Ishikawa (cell line): ENCODE results near the gene ZBTB16.

ENCODE experiments used
- CEBPB ChIP-seq: IDR thresholded peaks from 2 replicates; pipeline ENCODE4 v1.6.1; 2012
- CREB1 ChIP-seq: IDR thresholded peaks from 2 replicates; pipeline ENCODE4 v1.6.1; 2012; ENCODE audit warnings: low read depth
- EGR1 ChIP-seq: IDR thresholded peaks from 2 replicates; pipeline ENCODE4 v1.6.1; 2012
- EP300 ChIP-seq: IDR thresholded peaks from 2 replicates; pipeline ENCODE4 v1.6.1; 2012; ENCODE audit warnings: borderline replicate concordance
- FOXM1 ChIP-seq: IDR thresholded peaks from 2 replicates; pipeline ENCODE4 v1.6.1; 2012; ENCODE audit warnings: low read depth, borderline replicate concordance
- NFIC ChIP-seq: IDR thresholded peaks from 2 replicates; pipeline ENCODE4 v1.6.1; 2012
- RAD21 ChIP-seq: IDR thresholded peaks from 2 replicates; pipeline ENCODE4 v1.6.1; 2012; ENCODE audit warnings: low read depth
- REST ChIP-seq: IDR thresholded peaks from 2 replicates; pipeline ENCODE4 v1.6.1; 2012; ENCODE audit warnings: low read depth, mild to moderate bottlenecking
- TAF1 ChIP-seq: IDR thresholded peaks from 2 replicates; pipeline ENCODE4 v1.6.1; 2012; ENCODE audit warnings: low read depth, mild to moderate bottlenecking
- TCF12 ChIP-seq: IDR thresholded peaks from 2 replicates; pipeline ENCODE4 v1.6.1; 2012; ENCODE audit warnings: low read depth
- TEAD4 ChIP-seq: IDR thresholded peaks from 2 replicates; pipeline ENCODE4 v1.6.1; 2012
- USF1 ChIP-seq: IDR thresholded peaks from 2 replicates; pipeline ENCODE4 v1.6.1; 2012
- YY1 ChIP-seq: IDR thresholded peaks from 2 replicates; pipeline ENCODE4 v1.6.1; 2012; ENCODE audit warnings: low read depth
- ZBTB7A ChIP-seq: IDR thresholded peaks from 2 replicates; pipeline ENCODE4 v1.6.1; 2012; ENCODE audit warnings: low read depth
- TF ChIP-seq, protein P1 (sequence below): IDR thresholded peaks from 2 replicates; pipeline ENCODE4 v1.6.1; 2012

ZBTB16 gene

GRCh38 chr11:114061048-114061680 lies 1.7 kb downstream of the ZBTB16 start:
- TF ChIP-seq FOXM1 (no peak), CREB1 (no peak), REST (no peak), NFIC (no peak)

DNA sequence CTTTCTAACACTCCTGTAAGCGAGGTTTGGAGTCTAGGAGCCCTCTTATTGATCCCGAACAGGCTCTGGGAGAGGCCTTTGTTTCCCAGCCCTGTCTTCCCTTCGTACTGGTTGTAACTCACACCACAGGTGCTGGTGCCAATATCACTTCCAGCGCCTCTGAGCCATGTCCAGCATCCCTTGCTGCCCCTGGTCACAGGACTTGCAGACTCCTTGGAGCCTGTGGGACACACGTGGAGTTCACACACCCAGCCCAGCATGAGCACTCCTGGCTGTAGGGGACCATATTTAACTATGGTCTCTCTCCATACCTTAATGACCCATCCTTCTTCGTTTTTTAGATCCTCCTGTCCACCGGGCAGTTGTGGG lies 2.2 kb downstream of the ZBTB16 start:
- no peak for TF ChIP-seq NFIC
- TF ChIP-seq ZBTB7A = no peak
- TF ChIP-seq CREB1 = no peak

DNA sequence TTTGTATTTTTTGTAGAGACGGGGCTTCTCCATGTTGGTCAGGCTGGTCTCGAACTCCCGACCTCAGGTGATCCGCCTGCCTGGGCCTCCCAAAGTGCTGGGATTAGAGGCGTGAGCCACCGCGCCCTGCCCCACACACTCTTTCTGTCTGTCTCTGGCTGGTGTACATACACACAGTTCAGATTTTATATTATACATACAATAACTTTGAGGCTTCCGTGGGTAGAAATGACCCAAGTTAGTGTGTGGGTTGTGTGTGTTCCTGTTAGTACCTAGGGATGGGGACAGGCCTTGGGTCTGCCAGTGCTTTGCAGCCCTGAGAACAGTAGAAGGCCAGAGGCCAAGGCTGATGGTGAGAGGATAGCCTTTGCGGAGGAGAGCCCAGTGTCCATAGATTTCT lies 2.8 kb downstream of the ZBTB16 start:
- TF ChIP-seq EP300 (no peak), NFIC (no peak), USF1 (no peak), TAF1 (no peak), RAD21 (no peak), EGR1 (no peak), REST (no peak), CREB1 (no peak), CEBPB (no peak), YY1 (no peak), ZBTB7A (no peak), TEAD4 (no peak), FOXM1 (no peak), TCF12 (no peak)
- TF ChIP-seq, protein P1, sequence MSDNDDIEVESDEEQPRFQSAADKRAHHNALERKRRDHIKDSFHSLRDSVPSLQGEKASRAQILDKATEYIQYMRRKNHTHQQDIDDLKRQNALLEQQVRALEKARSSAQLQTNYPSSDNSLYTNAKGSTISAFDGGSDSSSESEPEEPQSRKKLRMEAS = no peak

GRCh38 chr11:114063149-114063828 lies 3.8 kb downstream of the ZBTB16 start:
- TF ChIP-seq CREB1 = no peak
- TF ChIP-seq ZBTB7A = no peak

GRCh38 chr11:114063829-114064201 lies 4.3 kb downstream of the ZBTB16 start:
- no peak for TF ChIP-seq CREB1
- no peak for TF ChIP-seq YY1
- no peak for TF ChIP-seq NFIC
- no peak for TF ChIP-seq FOXM1
- no peak for TF ChIP-seq RAD21
- TF ChIP-seq EGR1 = no peak
- no peak for TF ChIP-seq ZBTB7A
- TF ChIP-seq EP300 = no peak
- TF ChIP-seq TCF12 = no peak
- TF ChIP-seq REST = no peak
- no peak for TF ChIP-seq USF1
- TF ChIP-seq CEBPB = no peak
- TF ChIP-seq, protein P1 = no peak
- TF ChIP-seq TEAD4 = no peak
- no peak for TF ChIP-seq TAF1
